ENCODE results near the gene ELAVL3.
A peak's percentile ranks its signal among the peaks of the same experiment; 100 is the strongest.
"Not testable (repeated sequence)": the region's sequence is repeated elsewhere in the genome, so short reads cannot be mapped to it uniquely, and the experiment has no call there.

The ELAVL3 gene

GRCh38 chr19:11486661-11487503 lies 6.0 kb upstream of the ELAVL3 start:
- no peak for DNase-seq

DNA sequence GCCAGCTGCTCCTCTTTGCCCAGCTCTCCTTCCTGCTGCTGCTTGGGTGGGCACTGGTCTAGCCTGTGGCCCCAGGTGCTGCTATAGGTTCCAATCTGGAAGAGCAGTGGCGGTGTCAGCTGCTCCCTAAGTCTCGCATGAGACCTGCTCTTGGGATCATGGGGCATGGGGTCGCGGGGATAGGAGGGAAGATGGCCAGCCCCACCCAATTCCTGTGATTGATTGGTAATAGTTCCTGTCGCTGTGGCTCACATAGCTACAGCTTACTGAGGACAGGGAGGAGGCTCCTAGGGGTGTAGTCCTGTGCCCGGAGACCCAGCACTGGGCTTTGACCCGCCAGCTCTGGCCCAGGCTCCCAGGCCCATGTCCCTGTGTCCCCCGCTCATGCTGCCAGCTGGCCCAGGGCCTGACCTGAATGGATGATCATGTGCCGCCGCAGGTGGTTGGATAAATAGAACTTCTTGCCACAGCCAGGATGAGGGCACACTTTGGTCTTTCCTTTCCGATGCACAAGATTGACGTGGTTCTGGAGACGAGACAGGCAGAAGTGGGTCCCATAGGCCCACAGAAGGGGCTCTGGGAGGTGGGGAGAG lies 4.5 kb upstream of the ELAVL3 start:
- no peak for DNase-seq

- no peak for DNase-seq
Measured at GRCh38 chr19:11483366-11484111, 2.7 kb upstream of the ELAVL3 start.

DNA sequence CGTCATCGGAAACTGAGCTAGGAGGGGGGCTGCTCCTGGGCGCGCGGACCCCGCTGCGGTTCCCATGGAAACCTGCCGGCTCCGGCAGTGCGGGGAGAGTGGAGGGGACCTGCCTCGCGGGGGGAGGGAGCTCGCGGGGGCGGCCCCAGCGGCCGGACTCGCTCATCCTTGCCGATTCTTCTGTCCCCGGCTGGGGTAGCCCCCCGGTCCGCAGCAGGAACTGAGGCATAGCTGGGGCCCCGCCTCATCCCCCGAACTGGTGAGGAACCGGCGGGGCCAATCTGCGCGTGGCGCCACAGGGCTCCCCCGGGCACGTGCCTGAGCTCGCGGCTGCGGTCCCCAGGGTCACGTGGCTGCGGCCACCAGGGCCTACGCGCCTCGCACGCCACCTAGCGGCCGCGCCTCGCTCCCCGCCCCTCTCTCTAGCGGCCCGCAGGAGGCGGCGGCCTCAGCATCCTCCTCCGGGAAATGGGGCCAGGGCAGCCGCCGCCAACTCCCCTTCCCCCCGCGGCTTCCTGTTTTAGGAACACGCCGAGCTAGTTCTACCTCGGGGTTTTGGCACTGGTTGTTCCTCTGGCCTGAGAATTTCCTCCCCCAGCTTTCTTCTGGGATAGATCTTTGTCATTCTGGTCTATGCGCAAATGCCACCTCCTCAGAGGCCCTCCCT lies 1.7 kb upstream of the ELAVL3 start:
- peak; percentile 94 for DNase-seq

GRCh38 chr19:11481534-11482383 lies 913 bp upstream of the ELAVL3 start:
- DNase-seq, result peak; percentile 90

- DNase-seq, result no peak
Measured at GRCh38 chr19:11479898-11480714, 740 bp downstream of the ELAVL3 start.

DNA sequence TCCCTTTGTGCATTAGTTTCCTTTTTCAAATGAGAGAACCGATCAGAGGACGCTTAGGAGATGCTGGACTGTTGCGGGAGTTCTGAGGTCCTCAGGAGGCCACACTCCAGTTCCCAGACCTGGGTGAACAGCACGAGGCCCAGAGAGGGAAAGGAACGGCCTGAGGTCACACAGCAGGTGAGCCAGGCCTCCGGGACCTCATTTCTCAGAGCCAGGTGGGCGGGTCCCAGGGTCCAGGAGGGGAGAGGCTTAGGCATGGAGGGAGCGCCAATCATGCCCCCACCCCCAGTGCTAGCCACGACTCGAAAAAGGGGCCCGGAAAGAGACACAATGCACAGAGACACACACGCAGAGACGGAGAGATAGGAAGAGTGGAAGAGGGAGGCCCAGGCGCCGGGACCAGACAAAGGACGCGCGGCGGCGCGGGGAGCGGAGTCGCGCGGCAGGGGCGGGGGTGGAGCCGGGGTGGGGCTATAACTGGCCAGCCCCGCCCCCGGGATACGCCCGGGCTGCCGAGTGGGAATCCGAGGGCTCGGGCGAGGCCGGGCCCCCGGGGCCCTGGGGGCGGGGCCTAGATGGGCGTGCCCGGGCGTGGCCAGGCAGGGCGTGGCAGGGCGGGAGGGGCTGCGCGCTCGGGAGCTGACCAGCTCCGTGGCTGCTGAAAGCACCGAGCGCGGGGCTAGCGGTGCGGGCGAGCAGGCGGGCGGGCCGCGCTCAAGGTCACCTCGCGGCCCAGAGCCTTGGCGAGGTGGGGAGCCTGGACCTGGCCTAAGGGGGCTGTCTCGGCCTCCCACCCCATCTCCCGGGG lies 1.6 kb downstream of the ELAVL3 start:
- DNase-seq, result peak; percentile 54

GRCh38 chr19:11478167-11479089 lies 2.4 kb downstream of the ELAVL3 start:
- no peak for DNase-seq

- DNase-seq, result no peak
Measured at GRCh38 chr19:11475861-11476260, 5.0 kb downstream of the ELAVL3 start.

DNA sequence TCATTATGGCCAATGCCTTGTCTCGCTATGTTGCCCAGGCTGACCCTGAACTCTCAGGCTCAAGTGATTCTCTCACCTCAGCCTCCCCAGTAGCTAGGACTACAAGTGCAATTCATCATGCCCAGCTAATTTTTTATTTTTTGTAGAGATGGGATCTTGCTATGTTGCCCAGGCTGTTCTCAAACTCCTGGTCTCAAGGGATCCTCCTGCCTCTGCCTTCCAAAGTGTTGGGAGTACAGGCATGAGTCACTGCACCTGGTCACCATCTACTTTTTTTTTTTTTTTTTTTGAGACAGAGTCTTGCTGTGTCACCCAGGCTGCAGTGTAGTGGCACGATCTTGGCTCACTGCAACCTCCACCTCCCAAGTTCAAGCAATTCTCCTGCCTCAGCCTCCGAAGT lies 5.5 kb downstream of the ELAVL3 start:
- DNase-seq, result not testable (repeated sequence)

DNA sequence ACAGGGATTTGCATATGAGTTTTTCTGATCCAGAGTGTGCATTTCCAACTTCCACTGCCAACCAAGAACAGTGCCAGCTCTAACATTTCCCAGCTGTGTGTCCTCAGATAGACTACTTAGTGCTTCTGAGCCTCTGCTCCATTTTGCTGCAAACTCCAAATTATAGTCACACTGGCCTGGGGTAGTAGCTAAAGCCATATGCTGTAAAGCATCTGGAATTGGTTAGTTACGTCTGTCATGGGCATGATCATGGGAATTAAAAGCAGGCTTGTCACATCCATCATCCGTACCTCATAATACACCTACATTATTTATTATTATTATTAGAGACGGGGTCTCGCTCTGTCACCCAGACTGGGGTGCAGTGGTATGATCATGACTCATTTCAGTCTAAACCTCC lies 7.1 kb downstream of the ELAVL3 start:
- DNase-seq, result no peak

- not testable (repeated sequence) for DNase-seq
Measured at GRCh38 chr19:11468266-11468845, 12.5 kb downstream of the ELAVL3 start.

- DNase-seq, result no peak
Measured at GRCh38 chr19:11465600-11465999, 15.2 kb downstream of the ELAVL3 start.

DNA sequence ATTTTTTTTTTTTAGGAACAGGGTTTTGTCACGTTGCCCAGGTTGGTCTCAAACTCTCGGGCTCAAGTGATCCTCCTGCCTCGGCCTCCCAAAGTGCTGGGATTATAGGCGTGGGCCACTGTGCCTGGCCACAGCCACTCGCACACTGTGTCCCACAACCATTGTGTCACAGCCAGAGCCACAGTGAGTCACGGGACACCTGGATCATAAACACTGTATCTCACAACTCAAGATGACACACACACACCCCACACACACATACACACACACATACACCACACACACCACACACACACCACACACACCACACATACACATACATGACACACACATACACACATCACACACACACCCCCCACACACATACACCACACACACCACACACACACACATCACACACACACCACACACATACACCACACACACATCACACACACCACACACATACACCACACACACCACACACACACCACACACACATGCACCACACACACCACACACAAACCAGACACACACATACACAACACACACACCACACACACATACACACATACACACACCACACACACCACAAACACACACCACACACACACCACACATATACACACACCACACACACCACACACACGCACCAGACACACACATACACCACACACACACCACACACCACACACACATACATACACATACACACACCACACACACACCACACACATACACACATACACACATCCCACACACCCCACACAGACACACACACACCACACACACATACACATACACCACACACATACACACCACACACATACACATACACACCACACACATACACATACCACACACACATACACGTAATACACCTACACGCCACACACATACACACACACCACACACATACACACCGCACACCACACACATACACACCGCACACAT lies 16.2 kb downstream of the ELAVL3 start:
- no peak for DNase-seq

- DNase-seq, result no peak
Measured at GRCh38 chr19:11463391-11463790, 17.5 kb downstream of the ELAVL3 start.

DNA sequence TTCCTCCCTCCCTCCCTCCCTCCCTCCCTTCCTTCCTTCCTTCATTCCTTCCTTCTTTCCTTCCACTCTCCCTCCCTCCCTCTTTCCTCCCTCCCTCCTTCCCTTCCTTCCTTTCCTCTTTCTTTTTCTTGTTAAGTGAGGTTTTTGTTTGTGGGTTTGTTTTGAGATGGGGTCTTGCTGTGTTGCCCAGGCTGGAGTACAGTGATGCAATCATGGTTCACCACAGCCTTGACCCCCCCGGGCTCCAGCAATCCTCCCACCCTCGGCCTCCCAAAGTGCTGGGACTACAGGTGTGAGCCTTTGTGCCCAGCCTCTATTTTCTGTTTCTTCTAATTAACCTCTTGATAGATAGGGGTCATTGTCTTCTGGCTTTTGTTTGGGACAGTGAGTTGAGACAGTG lies 19.4 kb downstream of the ELAVL3 start:
- no peak for DNase-seq

- DNase-seq, result no peak
Measured at GRCh38 chr19:11460207-11460606, 20.6 kb downstream of the ELAVL3 start.

- DNase-seq, result not testable (repeated sequence)
Measured at GRCh38 chr19:11458912-11459311, 21.9 kb downstream of the ELAVL3 start.
